ENCODE data around the gene CZIB.

CZIB gene

GRCh38 chr1:53180951-53181350, 39.5 kb downstream of the CZIB start:
- TF ChIP-seq CTBP1 (IDR thresholded peaks at IDR 0.05; ENCODE audit: borderline replicate concordance) (no peak), L3MBTL2 (conservative IDR thresholded peaks at IDR 0.05) (no peak), ARNT (IDR thresholded peaks at IDR 0.05) (no peak), SP1 (IDR thresholded peaks at IDR 0.05) (no peak), TARDBP (IDR thresholded peaks at IDR 0.05) (no peak), LEF1 (IDR thresholded peaks at IDR 0.05; ENCODE audit: borderline replicate concordance) (no peak)
- no peak for DNase-seq (ENCODE audit: extremely low spot score)
- ChIA-PET CTCF (interaction anchor here (1.6 to 2.0 kb wide), 4 partner anchors 9 to 16 kb away, joined by 4 to 8 read pairs (median 6); no protein-coding TSS in a partner anchor), POLR2A (interaction anchor here (0.9 to 1.5 kb wide), 2 partner anchors 15 to 166 kb away, joined by 4 to 5 read pairs; partner anchors contain the start of gene CPT2)

- POLR2A ChIA-PET: no interaction called here
- CTCF ChIA-PET: interaction anchor here (1.6 to 1.7 kb wide), 2 partner anchors 9 to 16 kb away, joined by 4 to 5 read pairs; no protein-coding TSS in a partner anchor
- TF ChIP-seq LEF1 (IDR thresholded peaks at IDR 0.05; ENCODE audit: borderline replicate concordance): no peak
- TF ChIP-seq ZNF384 (IDR thresholded peaks at IDR 0.05): no peak
- TF ChIP-seq BHLHE40 (IDR thresholded peaks at IDR 0.05; ENCODE audit: borderline replicate concordance): no peak
- TF ChIP-seq SP1 (IDR thresholded peaks at IDR 0.05): no peak
- no peak for TF ChIP-seq CTBP1 (IDR thresholded peaks at IDR 0.05; ENCODE audit: borderline replicate concordance)
- no peak for TF ChIP-seq FOXK2 (IDR thresholded peaks at IDR 0.05)
- no peak for TF ChIP-seq ELF4 (IDR thresholded peaks at IDR 0.05)
- no peak for TF ChIP-seq FOXA1 (IDR thresholded peaks at IDR 0.05)
- TF ChIP-seq PKNOX1 (IDR thresholded peaks at IDR 0.05): no peak
- no peak for DNase-seq (ENCODE audit: extremely low spot score)
These were observed 40.2 kb downstream of the CZIB start for GRCh38 chr1:53180226-53180625.

DNA sequence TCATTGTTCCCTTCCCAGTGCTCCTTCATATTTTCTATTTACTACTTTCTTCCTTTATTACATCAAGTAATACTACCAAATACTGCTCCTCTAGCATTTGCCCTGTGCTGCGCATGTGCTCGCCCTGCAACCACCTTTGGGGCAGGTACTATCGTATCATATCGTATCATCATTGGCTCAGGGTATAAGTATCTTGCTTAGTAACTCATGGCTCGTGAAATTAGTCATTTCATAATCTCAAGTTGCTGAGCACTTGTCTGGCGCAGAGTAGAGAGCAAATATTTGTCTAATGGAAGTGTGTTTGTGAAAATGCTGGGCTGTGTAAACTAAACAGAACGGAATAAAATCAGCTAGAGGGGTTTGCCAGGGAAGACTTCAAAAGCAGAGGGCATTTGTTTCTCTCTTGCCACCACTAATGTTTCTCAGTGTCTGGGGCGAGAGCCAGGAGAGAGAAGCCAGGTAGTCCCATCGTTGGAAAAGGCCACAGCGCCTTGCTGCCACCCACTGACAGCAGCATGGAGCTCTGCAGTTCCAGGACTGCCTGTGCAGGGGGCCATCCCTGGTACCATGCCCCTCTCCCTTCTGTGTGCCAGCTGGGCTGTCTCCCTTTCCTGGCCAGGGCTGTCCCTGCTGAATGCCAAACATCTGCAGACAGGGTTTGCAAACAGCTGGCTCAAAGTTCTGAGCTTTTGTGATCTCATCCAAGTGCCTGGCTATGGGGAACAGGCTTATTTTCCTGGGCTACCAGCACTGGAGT, 43.8 kb downstream of the CZIB start:
- POLR2A ChIA-PET: no interaction called here
- DNase-seq (ENCODE audit: extremely low spot score): no peak

DNA sequence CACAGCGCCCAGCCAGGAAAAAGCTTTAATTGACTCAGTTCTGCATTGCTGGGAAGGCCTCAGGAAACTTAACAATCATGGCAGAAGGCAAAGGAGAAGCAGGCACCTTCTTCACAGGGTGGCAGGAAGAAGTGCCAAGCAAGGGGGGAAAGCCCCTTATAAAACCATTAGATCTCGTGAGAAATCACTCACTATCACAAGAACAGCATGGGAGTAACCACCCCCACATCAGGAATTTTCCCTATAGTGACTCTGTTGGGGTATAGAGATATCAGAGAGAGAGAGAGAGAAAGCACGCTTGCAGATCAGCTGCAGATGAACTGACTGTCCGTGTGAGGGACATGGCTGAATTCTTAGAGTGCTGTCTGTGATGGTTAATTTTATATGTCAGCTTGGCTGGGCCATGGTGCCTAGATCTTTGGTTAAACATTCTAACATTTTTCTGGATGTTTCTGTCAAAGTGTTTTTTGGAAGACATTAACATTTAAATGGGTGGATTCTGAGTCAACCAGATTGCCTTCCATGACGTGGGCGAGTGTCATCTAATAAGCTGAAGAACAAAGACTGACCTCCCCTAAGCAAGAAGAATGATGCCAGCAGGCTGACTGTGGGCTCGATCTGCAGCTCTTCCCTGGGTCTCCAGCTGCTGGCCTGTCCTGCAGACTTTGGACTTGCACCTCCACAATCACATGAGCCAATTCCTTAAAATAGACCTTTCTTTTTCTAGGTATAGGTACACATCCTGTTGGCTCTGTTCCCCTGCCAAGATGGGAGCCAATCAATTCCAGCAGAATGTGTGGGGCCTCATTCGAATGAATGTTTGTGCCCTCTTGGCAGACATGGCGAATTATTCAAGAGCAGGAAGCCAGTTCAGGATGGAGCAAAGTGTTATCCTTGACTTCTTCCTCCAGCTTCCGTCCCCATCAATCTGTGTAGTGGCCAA, 45.2 kb downstream of the CZIB start:
- TF ChIP-seq ARNT (IDR thresholded peaks at IDR 0.05): no peak
- no peak for TF ChIP-seq FOXA1 (IDR thresholded peaks at IDR 0.05)
- TF ChIP-seq FOXK2 (IDR thresholded peaks at IDR 0.05): no peak
- no peak for TF ChIP-seq NFRKB (IDR thresholded peaks at IDR 0.05)
- no peak for TF ChIP-seq ELF4 (IDR thresholded peaks at IDR 0.05)
- TF ChIP-seq PKNOX1 (IDR thresholded peaks at IDR 0.05): no peak
- TF ChIP-seq SUZ12 (IDR thresholded peaks at IDR 0.05): no peak
- TF ChIP-seq LEF1 (IDR thresholded peaks at IDR 0.05; ENCODE audit: borderline replicate concordance): no peak
- no peak for TF ChIP-seq SP1 (IDR thresholded peaks at IDR 0.05)
- TF ChIP-seq TARDBP (IDR thresholded peaks at IDR 0.05): no peak
- TF ChIP-seq BHLHE40 (IDR thresholded peaks at IDR 0.05; ENCODE audit: borderline replicate concordance): no peak
- no peak for TF ChIP-seq HDGF (IDR thresholded peaks at IDR 0.05; ENCODE audit: borderline replicate concordance)
- TF ChIP-seq ZNF384 (IDR thresholded peaks at IDR 0.05): no peak
- TF ChIP-seq L3MBTL2 (conservative IDR thresholded peaks at IDR 0.05): no peak
- TF ChIP-seq FOXM1 (IDR thresholded peaks at IDR 0.05; ENCODE audit: borderline replicate concordance): no peak
- no peak for TF ChIP-seq CTBP1 (IDR thresholded peaks at IDR 0.05; ENCODE audit: borderline replicate concordance)
- DNase-seq (ENCODE audit: extremely low spot score): no peak
- ChIA-PET CTCF (no interaction called here), POLR2A (no interaction called here)

More for the DNA sequence above, 43.8 kb downstream of the CZIB start:
- TF ChIP-seq FOXA1 (IDR thresholded peaks at IDR 0.05) (no peak), FOXK2 (IDR thresholded peaks at IDR 0.05) (no peak)
- CTCF ChIA-PET: no interaction called here

DNA sequence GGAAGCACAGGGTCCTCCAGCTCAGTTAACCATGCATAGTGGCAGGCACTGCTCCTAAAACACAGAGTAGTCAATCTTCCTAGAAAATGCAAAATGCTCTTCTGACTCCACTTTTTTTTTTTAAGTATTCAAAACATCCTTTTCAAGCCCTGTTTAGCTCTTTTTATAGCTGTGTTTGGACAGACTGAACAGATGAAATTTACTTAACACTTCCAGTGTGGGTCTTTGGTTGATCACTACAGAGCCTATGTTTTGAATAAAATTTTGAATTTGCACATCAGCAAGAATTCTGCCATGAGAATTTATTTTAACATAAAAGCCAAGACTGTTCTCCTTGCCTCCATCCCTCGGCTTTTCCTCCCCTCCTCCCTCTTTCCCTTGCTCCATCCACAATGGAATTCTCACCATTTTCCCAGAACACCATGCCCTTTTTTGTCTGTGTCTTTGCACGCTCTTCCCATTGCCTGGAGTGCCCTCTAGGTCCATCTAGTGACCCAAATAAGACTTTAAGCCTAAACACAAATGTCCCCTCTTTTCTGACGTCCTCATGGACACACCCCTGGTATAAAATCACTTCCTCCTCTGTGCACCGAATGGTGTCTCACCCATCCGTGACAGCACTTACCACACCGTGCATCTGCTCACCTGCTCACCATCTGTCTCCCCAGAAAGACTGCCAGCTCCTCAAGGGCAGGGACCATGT, 47.9 kb downstream of the CZIB start:
- TF ChIP-seq FOXK2 (IDR thresholded peaks at IDR 0.05) (no peak), TARDBP (IDR thresholded peaks at IDR 0.05) (no peak), L3MBTL2 (conservative IDR thresholded peaks at IDR 0.05) (no peak), NFRKB (IDR thresholded peaks at IDR 0.05) (no peak), CTBP1 (IDR thresholded peaks at IDR 0.05; ENCODE audit: borderline replicate concordance) (no peak), ZNF384 (IDR thresholded peaks at IDR 0.05) (no peak), ELF4 (IDR thresholded peaks at IDR 0.05) (no peak), LEF1 (IDR thresholded peaks at IDR 0.05; ENCODE audit: borderline replicate concordance) (no peak), HDGF (IDR thresholded peaks at IDR 0.05; ENCODE audit: borderline replicate concordance) (no peak), FOXM1 (IDR thresholded peaks at IDR 0.05; ENCODE audit: borderline replicate concordance) (no peak), SUZ12 (IDR thresholded peaks at IDR 0.05) (no peak), FOXA1 (IDR thresholded peaks at IDR 0.05) (no peak), BHLHE40 (IDR thresholded peaks at IDR 0.05; ENCODE audit: borderline replicate concordance) (no peak), PKNOX1 (IDR thresholded peaks at IDR 0.05) (no peak), ARNT (IDR thresholded peaks at IDR 0.05) (no peak), SP1 (IDR thresholded peaks at IDR 0.05) (no peak)
- POLR2A ChIA-PET: no interaction called here
- no peak for DNase-seq (ENCODE audit: extremely low spot score)
- CTCF ChIA-PET: interaction anchor here (1.0 to 1.5 kb wide), 2 partner anchors 9 to 10 kb away, joined by 8 to 10 read pairs; no protein-coding TSS in a partner anchor

Measured in HEK293T (cell line).